Measurements from ENCODE around the gene TRIM15. TPM values are rescaled to one million over a fixed set of nuclear protein-coding genes. Genes with fewer than 3 reads are reported as not detected.

Gene TRIM15
- total RNA-seq, 1 experiment from 2014 or later, result 0.20 TPM

- no peaks in the 10 kb centered on the region for H3K27me3 ChIP-seq (ENCODE audit: insufficient read depth, low read length)
- no peak overlapping the region for H3K4ac ChIP-seq (ENCODE audit: low read depth, low read length)
- peak overlapping the region; percentile 91 to 96 for H3K4me3 Mint-ChIP-seq
- no peaks in the 10 kb centered on the region; a peak in 1 of 5 replicates for H3K9me3 Mint-ChIP-seq
- no peak overlapping the region for H3K23ac ChIP-seq (ENCODE audit: insufficient read length, low read depth, low read length)
- peaks cover 29 to 33% of the 10 kb centered on the region in 2 experiments for H3K4me1 Mint-ChIP-seq
- no peaks in the 10 kb centered on the region for H4K20me1 ChIP-seq (ENCODE audit: control insufficient read depth, insufficient read depth, insufficient read length)
- H3K9me3 ChIP-seq (ENCODE audit: control insufficient read depth, low read depth, low read length), result no peaks in the 10 kb centered on the region
- peaks cover 5% of the 10 kb centered on the region; the same call in 1 of the 2 replicates for H3K4me1 ChIP-seq (ENCODE audit: insufficient read depth, low read length)
- no CpG with 5 or more reads among the region's 45 CpGs for WGBS (ENCODE audit: extremely low coverage, insufficient read length, low lambda C conversion rate)
- H2BK20ac ChIP-seq (ENCODE audit: low read depth, low read length, poor library complexity, severe bottlenecking), result no peak overlapping the region
- no peak overlapping the region for H2AFZ ChIP-seq (ENCODE audit: low read length)
- H3K23me2 ChIP-seq (ENCODE audit: insufficient read length, low read depth, low read length, poor library complexity, severe bottlenecking), result peaks cover 12% of the 10 kb centered on the region
- DNase-seq, result peak; percentile 79
- H2BK120ac ChIP-seq (ENCODE audit: low read depth, low read length, poor library complexity, severe bottlenecking), result no peak overlapping the region
- no peak overlapping the region for H4K5ac ChIP-seq (ENCODE audit: insufficient read length, low read depth, low read length)
- no peak overlapping the region for H3K56ac ChIP-seq (ENCODE audit: insufficient read length, low read depth, low read length)
- no peak overlapping the region for H3K27ac ChIP-seq (ENCODE audit: insufficient read length, low read depth, low read length)
- H3K18ac ChIP-seq (ENCODE audit: insufficient read length, low read depth, low read length), result peak overlapping the region; percentile 64
- peaks cover 6% of the 10 kb centered on the region; the same call in 1 of the 2 replicates for H3K79me2 ChIP-seq (ENCODE audit: insufficient read depth, low read length)
- no peak overlapping the region for H4K91ac ChIP-seq (ENCODE audit: insufficient read length, low read depth, low read length)
- peak overlapping the region; percentile 46 for H3K9ac ChIP-seq (ENCODE audit: extremely low read depth, insufficient read length, low read length)
- H3K79me1 ChIP-seq (ENCODE audit: insufficient read depth, low read depth, low read length, poor library complexity, severe bottlenecking), result peaks cover 4% of the 10 kb centered on the region
- peaks cover 10% of the 10 kb centered on the region for H3K27me3 Mint-ChIP-seq (ENCODE audit: low read depth)
- no peak overlapping the region for H2BK12ac ChIP-seq (ENCODE audit: insufficient read length, low read depth, low read length)
- peaks cover 0 to 2% (median 0%) of the 10 kb centered on the region in 3 experiments; a peak in 3 of 7 replicates for H3K36me3 Mint-ChIP-seq (ENCODE audit: insufficient read depth in 1 of 3, low read depth in 3 of 3)
- H3T11ph ChIP-seq (ENCODE audit: low read length), result no peak overlapping the region
- no peak overlapping the region for H4K8ac ChIP-seq (replicated peaks; ENCODE audit: insufficient read length, low read depth, low read length)
- H2AK5ac ChIP-seq (ENCODE audit: insufficient read length, low read length), result no peak overlapping the region
- H2BK5ac ChIP-seq (ENCODE audit: insufficient read length, low read length), result no peak overlapping the region
- peak overlapping the region in 1 of 3 experiments; percentile 99; a peak in 3 of 7 replicates for H3K27ac Mint-ChIP-seq
- peak overlapping the region; percentile 82 for H3K14ac ChIP-seq (ENCODE audit: insufficient read depth, low read length)
- no peak for TF ChIP-seq CTCF (conservative IDR thresholded peaks at IDR 0.05)
- H2BK15ac ChIP-seq (ENCODE audit: low read depth, low read length), result no peak overlapping the region
- H3K4me2 ChIP-seq (ENCODE audit: insufficient read depth, insufficient read length, low read length), result peak overlapping the region; percentile 65
These were observed 50.8 kb downstream of the TRIM15 start for GRCh38 chr6:30213957-30214656.

All from H9 (cell line).